WTC11 (cell line): Measurements from ENCODE around the gene PRKCB.

Source experiments
- ATF1 ChIP-seq: sonication (generic); formaldehyde crosslinking; IDR thresholded peaks from 2 replicates; pipeline ENCODE4 v1.8.1; 2023; ENCODE audit warnings: mild to moderate bottlenecking, moderate library complexity, missing genetic modification reagents
- CREB1 ChIP-seq: sonication (generic); formaldehyde crosslinking; IDR thresholded peaks from 2 replicates; pipeline ENCODE4 v1.8.0; 2023; ENCODE audit warnings: mild to moderate bottlenecking, missing genetic modification reagents
- EMX1 ChIP-seq: fragments of 250-450 bp; sonication (Bioruptor Pico); IDR thresholded peaks from 2 replicates; pipeline ENCODE4 v1.8.0; 2021; ENCODE audit warnings: mild to moderate bottlenecking
- ESRRA ChIP-seq: sonication (generic); formaldehyde crosslinking; IDR thresholded peaks from 2 replicates; pipeline ENCODE4 v1.8.1; 2022; ENCODE audit warnings: mild to moderate bottlenecking, missing genetic modification reagents, borderline replicate concordance
- JAZF1 ChIP-seq: fragments of 250-450 bp; sonication (Bioruptor Pico); IDR thresholded peaks from 2 replicates; pipeline ENCODE4 v1.9.0; 2021; ENCODE audit warnings: moderate library complexity, mild to moderate bottlenecking, inconsistent platforms
- KAT7 ChIP-seq: sonication (generic); formaldehyde crosslinking; IDR thresholded peaks from 2 replicates; pipeline ENCODE4 v1.8.1; 2023; ENCODE audit warnings: missing genetic modification reagents, mild to moderate bottlenecking, borderline replicate concordance
- NR1H2 ChIP-seq: sonication (generic); formaldehyde crosslinking; IDR thresholded peaks from 2 replicates; pipeline ENCODE4 v1.9.0; 2021; ENCODE audit warnings: mild to moderate bottlenecking, moderate library complexity, missing genetic modification reagents
- NR2C2 ChIP-seq: sonication (generic); formaldehyde crosslinking; IDR thresholded peaks from 2 replicates; pipeline ENCODE4 v1.8.0; 2022; ENCODE audit warnings: mild to moderate bottlenecking, missing genetic modification reagents
- PRDM15 ChIP-seq: sonication (generic); formaldehyde crosslinking; IDR thresholded peaks from 2 replicates; pipeline ENCODE4 v1.8.0; 2022; ENCODE audit warnings: missing genetic modification reagents
- TEAD4 ChIP-seq: sonication (generic); formaldehyde crosslinking; IDR thresholded peaks from 2 replicates; pipeline ENCODE4 v1.8.0; 2022; ENCODE audit warnings: mild to moderate bottlenecking, missing genetic modification reagents
- USF1 ChIP-seq: sonication (generic); formaldehyde crosslinking; IDR thresholded peaks from 2 replicates; pipeline ENCODE4 v1.8.0; 2022; ENCODE audit warnings: mild to moderate bottlenecking, missing genetic modification reagents
- TF ChIP-seq, protein P1 (sequence below): fragments of 200-600 bp; IDR thresholded peaks from 2 replicates; pipeline ENCODE4 v1.8.0; 2022; ENCODE audit warnings: antibody characterized with exemption
- TF ChIP-seq, protein P2 (sequence below): sonication (generic); formaldehyde crosslinking; IDR thresholded peaks from 2 replicates; pipeline ENCODE4 v1.8.0; 2022; ENCODE audit warnings: mild to moderate bottlenecking, missing genetic modification reagents

DNA sequence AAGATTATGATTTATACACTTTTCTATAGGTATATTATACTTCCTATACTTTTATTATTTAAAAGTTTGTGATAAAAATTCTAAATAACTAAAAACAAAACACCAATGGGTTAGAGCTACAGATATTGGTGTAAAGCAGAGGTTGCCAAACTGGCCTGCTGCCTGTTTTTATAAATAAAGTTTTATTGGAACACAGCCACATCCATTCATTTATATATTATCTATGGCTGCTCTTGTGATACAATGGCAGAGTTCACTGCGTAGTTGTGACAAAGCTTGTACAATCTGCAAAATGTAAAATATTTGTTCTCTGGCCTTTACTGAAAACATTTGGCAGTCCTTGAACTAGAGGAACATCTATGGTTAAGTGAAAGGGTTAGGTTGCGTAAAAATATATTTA lies 208.7 kb downstream of the PRKCB start:
- TF ChIP-seq, protein P1, sequence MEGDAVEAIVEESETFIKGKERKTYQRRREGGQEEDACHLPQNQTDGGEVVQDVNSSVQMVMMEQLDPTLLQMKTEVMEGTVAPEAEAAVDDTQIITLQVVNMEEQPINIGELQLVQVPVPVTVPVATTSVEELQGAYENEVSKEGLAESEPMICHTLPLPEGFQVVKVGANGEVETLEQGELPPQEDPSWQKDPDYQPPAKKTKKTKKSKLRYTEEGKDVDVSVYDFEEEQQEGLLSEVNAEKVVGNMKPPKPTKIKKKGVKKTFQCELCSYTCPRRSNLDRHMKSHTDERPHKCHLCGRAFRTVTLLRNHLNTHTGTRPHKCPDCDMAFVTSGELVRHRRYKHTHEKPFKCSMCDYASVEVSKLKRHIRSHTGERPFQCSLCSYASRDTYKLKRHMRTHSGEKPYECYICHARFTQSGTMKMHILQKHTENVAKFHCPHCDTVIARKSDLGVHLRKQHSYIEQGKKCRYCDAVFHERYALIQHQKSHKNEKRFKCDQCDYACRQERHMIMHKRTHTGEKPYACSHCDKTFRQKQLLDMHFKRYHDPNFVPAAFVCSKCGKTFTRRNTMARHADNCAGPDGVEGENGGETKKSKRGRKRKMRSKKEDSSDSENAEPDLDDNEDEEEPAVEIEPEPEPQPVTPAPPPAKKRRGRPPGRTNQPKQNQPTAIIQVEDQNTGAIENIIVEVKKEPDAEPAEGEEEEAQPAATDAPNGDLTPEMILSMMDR: no peak
- no peak for TF ChIP-seq NR2C2 (CRISPR knock-in tag)
- no peak for TF ChIP-seq TEAD4 (CRISPR knock-in tag)
- TF ChIP-seq CREB1 (CRISPR knock-in tag): no peak
- TF ChIP-seq, protein P2, sequence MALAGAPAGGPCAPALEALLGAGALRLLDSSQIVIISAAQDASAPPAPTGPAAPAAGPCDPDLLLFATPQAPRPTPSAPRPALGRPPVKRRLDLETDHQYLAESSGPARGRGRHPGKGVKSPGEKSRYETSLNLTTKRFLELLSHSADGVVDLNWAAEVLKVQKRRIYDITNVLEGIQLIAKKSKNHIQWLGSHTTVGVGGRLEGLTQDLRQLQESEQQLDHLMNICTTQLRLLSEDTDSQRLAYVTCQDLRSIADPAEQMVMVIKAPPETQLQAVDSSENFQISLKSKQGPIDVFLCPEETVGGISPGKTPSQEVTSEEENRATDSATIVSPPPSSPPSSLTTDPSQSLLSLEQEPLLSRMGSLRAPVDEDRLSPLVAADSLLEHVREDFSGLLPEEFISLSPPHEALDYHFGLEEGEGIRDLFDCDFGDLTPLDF (CRISPR knock-in tag): no peak
- no peak for TF ChIP-seq PRDM15 (CRISPR knock-in tag)
- TF ChIP-seq NR1H2 (CRISPR knock-in tag): no peak
- TF ChIP-seq USF1 (CRISPR knock-in tag): no peak
- no peak for TF ChIP-seq ATF1 (CRISPR knock-in tag)
- TF ChIP-seq KAT7 (CRISPR knock-in tag): no peak
- TF ChIP-seq ESRRA (CRISPR knock-in tag): no peak
- no peak for TF ChIP-seq EMX1
- no peak for TF ChIP-seq JAZF1 (CRISPR knock-in tag)
